GM23248 (cell line): ENCODE data around the gene GAS7.

ENCODE experiments used
- EZH2 ChIP-seq: fragments of 200-600 bp; sonication (generic); IDR thresholded peaks from 2 replicates; pipeline ENCODE4 v1.6.1; 2018; ENCODE audit warnings: antibody characterized with exemption, mild to moderate bottlenecking; ENCODE audit not compliant: insufficient read depth, poor library complexity, severe bottlenecking
- EZH2phosphoT487 ChIP-seq: fragments of 200-600 bp; sonication (generic); IDR thresholded peaks from 2 replicates; pipeline ENCODE4 v1.6.1; 2018; ENCODE audit warnings: antibody characterized with exemption, moderate library complexity, mild to moderate bottlenecking, low read depth; ENCODE audit not compliant: insufficient read depth

GRCh38 chr17:10105513-10106001 is 92.8 kb downstream of the GAS7 start:
- TF ChIP-seq EZH2: no peak
- no peak for TF ChIP-seq EZH2phosphoT487
